Activated gamma-delta T cell treated with anti-CD3 and anti-CD28 coated beads, Interleukin-2, amount 50 U/mL, for 16 hours (primary cell): ENCODE data around the gene SPATA20.

Experiments used
- DNase-seq: peaks from one replicate; pipeline ENCODE4 v3.0.0-alpha.2; 2020; ENCODE audit warnings: low read depth

The SPATA20 gene

DNA sequence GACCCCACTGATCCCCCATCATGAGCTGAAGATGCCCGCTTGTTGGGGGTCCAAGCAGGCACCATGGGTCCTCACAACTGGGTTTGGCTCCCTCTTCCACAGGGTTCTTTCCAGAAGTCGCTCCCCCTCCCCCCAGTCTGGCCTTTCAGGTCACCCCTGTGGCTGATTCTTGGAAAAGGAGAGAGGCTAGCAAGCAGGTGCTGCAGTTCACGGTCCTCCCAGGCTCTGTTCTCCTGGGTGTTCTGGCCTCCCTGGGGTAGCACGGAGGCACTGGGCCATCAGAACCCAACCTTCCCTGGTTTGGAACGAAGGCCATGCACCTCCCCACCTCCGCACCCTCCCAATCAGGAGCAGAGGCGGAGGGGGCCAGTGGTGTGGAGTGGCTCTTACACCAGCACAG, 32.4 kb downstream of the SPATA20 start:
- no peak for DNase-seq

DNA sequence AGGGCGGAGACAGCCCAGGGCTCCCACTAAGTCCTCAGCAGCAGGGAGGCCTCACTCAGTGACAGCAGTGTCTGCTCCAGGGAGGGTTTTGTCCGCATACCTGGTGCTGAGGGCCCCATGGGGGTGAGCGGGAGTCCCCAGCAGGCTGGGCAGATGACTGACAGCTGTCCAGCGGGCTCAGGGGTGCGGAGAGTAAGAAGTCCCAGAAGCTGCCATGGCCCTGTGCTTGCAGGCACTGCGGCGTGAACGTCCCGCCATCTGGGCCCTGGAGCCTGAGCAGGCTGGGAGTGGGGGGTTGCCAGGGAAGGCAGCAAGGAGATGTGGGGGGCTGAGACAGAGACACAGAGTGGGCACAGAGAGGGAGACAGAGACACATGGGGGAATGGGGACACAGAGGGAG, 33.7 kb downstream of the SPATA20 start:
- no peak for DNase-seq

DNA sequence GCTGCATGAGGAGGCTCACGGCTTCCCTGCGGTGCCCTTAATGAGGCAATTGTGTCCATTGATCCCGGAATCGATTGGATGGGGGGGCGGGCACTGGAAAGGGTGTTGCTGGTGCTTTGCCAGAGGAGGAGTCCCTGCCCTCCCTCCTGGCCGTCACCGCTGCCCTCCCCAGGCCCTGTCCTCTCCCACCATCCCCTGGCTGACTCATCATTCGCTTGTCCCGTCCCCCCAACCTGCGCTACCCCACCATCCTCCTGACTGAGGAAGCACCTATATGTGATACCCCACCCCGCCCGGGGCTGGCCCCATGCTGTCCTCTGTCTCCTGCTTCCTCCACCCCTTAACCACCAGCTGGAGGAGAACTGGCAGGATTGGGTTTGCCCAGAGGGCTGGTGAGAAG, 34.3 kb downstream of the SPATA20 start:
- DNase-seq, result no peak

DNA sequence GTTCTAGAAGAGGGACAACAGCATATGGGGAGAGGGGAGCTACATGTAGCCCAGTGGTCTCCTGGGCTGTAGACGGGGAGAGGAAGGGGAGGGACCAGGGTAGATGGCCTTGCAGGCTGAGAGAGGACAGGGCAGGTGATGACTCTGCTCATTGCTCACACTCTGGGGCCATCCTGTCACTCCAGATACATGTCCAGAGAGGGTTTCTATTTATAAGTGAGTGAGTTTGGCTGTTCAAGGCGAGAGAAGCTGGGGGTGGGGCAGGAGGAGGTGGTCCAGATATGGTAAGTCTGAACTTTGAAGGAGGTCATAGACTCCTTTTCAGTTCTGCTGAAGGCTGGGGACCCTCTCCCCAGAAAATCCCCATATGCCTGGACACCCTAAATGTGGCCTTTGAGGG, 35.8 kb downstream of the SPATA20 start:
- no peak for DNase-seq

DNA sequence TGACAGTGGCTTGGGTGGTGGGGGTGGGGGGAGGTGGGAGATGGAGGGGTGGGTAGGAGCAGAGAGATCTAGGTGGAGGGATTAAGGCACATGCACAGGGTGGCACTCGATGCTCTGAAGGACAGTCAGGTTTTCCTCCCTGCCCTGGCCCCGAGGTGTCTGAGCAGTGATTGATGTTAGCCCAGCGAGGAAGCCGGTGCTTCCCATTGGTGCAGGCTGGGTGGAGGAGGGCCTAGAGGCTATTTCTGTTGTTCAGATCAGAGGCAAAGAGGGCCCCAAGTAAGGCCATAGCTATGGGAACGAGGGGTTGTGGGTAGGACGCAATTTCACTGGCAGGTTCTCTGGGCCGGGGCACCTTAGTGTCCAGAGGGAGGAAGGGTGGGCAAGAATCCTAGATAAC, 36.7 kb downstream of the SPATA20 start:
- DNase-seq, result no peak

DNA sequence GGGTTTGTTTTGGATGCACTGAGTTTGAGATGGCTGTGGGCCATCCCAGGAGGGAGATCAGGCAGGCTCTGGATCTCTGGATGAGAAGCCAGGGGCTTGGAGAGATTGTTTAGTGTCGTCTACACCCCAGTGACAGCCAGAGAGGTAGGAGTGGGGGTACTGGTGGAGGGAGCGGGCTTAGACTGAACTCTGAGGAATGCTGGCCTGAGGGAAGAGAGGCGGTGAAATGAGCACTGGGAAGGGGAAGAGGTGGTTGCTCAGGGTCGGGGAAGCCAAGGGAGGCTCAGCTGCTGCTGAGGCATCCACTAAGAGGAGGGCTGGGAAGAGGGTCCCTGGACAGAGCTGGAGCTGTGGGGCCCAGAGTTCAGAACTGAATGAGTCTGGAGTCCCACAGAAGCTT, 37.1 kb downstream of the SPATA20 start:
- no peak for DNase-seq

DNA sequence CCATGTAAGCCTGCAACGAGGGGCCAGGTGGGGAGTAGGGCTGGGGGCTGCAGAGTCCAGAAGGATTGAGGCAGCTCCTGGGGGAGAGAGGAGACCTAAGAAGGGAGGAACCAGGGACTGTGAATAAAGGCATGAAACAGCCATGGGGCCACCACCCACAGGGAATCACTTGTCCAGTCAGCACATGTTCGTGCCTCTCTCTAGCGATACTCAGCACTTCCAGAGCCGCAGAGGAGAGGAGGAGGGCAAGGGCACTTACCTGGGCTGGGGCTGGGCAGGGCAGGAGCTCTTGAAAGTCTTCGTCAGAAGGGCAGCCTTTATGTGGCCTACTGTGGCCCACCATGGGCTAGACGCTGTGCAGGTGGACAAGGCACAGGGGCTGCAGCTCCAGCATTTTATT, 37.8 kb downstream of the SPATA20 start:
- no peak for DNase-seq

DNA sequence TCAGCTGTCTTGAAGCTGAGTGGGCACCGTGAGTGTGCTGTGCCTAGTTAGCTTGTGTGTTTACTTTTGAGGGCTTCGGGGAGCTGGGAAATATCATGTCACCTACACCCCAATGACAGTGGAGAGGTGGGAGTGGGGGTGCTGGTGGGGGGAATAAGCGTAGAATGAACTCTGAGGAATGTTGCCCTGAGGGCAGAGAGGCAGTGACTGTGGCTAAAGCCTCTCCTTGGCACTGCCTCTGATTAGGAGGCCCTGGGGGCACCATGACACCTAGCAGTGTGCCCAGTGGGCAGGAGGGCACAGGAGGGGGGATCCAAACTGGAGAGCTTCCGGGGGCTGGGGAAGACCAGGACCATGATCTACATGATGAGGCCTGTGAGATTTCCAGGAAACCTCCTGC, 38.4 kb downstream of the SPATA20 start:
- no peak for DNase-seq

DNA sequence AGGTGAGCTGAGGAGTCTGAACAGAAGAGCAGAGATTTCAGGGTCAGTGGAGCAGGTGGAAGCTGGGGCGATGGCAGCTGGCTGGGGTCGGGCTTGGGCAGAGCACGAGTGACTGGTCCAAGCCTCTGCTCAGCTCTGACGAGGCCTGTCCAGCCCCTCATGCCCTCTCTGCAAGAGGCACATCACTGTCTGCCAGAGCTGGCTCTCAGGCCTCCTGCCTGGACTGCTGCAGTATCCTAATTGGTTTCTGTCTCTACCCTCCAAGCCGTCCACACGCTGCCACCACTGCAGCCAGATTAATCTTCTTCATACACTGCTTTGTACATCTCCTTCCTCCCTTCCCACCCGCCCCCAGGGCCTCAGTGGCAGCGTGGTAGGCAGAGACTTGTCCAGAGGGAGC, 38.9 kb downstream of the SPATA20 start:
- no peak for DNase-seq

DNA sequence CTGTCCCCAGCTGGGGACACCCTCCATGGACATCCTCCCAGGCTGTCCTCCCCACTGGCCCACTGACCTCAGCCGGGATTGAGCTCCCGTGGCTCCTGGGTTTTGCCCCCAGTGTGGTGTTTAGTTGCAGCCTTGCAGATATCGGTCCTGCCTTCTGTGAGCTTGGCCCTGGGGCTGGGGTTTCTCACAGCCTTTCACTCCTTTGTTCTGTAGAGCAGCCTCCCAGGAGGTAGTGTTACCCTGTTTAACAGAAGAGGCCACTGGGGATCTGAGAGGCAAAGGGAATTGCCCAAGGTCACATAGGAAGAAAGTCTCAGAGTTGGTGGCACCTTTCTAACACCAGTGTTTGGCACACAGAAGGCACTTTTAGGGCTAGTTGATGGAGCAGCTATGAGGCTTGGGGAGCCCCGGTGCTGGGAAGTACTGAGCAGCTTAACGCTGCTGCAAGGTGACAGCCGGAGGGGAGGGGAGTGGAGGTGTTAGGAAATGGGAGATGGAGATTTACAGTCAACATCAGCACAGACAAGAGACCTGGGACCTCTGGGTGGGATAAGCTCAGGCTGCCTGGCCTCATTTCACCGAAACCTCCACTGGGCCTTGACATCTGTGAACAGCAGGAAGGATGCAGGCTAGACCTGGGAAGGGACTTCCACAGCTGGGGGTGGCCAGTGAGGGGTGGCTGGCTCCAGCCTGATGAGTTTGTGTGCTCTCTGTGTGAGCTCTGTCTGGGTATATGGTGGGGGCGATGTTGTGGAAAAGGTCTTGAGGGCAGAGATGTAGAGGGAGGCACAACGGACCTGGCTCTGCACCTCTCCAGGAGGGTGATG, 39.7 kb downstream of the SPATA20 start:
- no peak for DNase-seq

DNA sequence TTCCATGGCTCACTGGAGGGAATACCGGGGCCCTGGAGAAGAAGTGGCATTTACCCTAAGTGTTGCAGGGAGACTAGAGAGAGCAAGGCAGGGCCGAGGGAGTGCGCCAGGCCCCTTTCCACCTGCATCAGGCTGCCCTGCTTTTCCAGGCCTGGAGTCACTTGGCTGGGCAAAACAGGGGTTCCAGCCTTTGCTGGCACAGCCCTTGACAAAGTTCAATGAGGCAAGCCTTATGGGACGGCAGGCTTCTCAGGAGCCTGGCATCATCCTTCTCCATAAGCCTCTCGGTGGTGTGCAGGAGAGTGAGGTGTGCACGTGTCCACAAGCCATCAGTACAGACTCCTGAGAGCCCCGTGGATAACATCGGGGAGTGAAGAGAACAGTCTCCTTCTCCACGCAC, 40.6 kb downstream of the SPATA20 start:
- no peak for DNase-seq

DNA sequence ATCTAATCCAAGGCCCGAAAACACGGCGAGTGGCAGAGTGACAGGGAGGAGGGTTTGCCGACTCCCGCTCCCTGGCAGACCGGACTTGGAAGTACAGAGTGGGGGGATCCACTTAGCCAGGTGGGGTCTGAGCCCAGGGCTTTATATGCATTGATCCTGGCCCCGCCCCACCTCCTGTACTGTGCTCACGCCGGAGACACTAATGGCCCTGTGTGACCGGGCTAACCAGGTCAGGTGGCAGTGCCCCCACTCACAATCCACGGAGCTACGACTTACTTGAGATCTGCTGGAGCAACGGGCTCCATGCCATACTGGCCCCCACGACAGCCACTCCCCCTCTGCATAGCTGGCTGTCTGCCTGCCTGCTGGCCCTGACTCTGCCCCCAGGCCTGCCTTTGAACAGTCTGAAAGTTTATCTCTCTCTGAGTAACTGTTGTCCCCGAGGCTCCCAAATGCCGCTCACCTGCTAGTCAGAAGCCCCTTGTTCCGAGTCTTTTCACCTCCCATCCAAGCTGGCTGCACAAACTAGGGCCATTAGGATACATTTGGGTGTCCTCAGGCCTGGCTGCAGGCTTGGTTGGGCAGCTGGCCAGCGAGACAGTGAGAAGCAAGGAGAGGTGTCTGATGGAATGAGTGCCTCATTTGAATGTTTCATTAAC, 41.5 kb downstream of the SPATA20 start:
- no peak for DNase-seq

DNA sequence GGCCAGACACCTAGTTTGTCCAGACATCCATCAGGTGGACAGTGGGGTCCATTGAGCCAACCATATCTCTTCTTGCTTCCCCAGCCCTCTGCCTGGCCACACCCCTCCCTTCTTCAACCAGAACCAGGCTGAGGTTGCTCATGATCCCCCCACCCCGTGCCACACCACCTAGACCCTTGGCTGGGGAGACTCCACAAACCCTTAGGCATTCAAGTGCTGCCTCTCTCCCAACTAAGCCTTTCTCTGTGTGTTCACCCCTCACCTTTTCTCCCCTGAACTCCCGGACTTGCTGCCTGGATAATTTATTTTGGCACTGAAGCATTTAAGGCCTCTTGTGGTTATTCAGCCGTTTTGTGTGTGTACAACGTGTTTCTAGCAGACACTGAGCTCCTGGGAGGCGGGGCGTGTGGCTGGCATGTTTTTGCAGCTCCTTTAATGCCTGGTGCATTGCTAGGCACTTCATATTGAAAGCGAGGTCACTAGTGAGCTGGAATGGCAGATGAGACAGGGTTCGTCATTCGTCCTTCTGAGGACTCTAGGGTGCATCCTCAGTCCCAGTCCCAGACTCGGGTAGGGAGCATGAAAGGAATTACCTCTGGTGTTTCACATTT, 42.2 kb downstream of the SPATA20 start:
- no peak for DNase-seq

DNA sequence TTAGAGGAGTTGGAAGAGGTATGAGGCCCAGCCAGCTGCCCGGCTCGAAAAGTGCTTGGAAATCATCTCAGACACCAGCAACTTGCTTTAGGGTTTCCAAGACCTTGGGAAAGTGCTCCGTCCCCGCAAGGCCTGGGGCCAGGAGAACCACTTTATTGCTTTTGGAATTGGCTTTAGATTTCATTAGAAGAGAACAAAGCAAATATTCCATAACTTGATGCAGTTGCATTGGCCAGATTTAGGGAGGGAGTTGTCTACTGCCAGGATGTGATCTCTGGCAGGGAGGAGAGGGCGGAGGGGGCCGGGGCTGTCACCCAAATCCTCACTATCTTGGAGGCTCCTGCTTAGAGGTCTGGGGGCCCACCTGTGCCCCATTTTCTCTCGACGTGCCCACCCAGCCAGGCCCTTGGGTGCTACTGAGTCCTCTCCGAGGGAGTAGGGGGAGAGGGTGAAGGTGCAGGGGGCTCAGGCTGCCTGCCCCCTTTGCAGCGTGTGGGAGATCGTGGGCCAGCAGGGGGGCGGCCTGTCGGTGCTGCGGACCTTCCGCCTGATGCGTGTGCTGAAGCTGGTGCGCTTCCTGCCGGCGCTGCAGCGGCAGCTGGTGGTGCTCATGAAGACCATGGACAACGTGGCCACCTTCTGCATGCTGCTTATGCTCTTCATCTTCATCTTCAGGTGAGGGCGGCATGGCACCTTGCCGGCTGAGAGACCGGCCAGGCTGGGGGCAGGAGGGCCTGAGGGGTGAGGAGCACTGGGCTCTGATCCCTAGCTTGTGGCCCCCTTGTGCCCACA, 44.2 kb downstream of the SPATA20 start:
- no peak for DNase-seq

DNA sequence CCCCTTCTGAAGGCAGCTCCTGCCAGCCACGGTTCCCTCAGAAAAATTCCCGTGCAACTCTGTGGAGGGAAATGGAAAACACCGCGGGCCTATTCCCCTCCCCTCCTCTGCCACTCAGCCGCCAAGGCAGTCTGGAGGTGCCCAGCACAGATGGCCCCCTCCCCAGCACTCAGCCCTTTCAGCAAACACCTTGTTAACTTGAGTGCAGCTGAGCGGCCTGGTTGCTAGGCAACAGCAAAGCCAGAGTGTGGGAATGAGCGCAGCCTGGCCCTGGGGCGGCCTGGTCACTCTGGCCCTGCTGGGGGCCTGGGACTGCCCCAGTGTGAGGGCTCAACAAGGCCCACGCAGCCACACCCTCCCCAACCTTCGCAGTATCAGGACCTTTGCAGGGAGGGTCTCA, 46.3 kb downstream of the SPATA20 start:
- DNase-seq, result no peak

DNA sequence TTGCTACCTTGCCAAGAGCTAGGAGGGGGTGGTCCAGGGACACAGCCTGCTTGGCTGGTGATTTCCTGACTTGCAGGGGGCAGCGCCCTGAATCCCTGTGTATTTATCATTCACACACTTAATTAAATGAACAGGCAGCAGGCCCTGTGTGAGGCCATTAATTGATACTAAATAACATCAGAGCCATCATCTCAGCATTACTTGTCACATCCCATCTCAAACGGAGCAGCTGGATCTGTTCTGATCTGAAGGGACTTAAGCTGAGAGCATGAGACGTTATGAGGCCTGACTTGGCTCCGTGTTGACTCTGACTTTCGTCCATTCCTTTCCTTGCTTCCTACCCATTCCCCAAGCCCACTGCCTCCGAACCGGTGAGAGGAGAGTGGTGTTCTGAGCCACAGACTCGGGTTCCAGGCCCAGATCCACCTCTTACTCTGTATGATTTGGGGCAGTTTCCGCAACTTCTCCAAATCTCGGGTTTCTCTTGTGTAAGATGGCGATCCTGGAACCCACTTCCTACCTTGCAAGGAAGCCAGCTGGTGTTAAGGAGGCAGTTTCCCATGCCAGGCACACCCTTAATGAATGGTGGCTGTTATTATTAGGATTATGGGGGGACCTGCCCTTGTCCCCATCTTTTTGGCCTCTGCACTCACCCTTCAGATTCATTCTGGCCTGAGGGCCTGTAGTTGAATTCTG, 47.3 kb downstream of the SPATA20 start:
- no peak for DNase-seq

DNA sequence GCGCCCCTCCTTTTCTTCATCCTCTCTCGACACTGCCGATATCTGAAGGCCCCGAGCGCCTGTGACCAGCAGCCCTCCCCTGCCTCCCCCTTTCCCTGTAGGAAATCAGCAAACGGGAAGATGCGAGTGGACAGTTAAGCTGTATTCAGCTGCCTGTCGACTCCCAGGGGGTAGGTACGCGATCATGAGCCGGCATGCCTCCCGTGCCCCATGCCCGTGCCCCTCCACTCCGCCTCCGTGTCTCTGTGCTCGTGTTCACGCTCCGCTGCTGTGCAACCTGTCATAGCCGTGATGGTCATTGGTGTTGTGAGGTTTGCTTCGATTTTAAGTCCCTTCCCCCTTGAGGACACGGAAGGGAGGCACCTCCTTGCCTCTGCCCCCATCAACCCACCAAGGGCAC, 47.9 kb downstream of the SPATA20 start:
- DNase-seq, result no peak

DNA sequence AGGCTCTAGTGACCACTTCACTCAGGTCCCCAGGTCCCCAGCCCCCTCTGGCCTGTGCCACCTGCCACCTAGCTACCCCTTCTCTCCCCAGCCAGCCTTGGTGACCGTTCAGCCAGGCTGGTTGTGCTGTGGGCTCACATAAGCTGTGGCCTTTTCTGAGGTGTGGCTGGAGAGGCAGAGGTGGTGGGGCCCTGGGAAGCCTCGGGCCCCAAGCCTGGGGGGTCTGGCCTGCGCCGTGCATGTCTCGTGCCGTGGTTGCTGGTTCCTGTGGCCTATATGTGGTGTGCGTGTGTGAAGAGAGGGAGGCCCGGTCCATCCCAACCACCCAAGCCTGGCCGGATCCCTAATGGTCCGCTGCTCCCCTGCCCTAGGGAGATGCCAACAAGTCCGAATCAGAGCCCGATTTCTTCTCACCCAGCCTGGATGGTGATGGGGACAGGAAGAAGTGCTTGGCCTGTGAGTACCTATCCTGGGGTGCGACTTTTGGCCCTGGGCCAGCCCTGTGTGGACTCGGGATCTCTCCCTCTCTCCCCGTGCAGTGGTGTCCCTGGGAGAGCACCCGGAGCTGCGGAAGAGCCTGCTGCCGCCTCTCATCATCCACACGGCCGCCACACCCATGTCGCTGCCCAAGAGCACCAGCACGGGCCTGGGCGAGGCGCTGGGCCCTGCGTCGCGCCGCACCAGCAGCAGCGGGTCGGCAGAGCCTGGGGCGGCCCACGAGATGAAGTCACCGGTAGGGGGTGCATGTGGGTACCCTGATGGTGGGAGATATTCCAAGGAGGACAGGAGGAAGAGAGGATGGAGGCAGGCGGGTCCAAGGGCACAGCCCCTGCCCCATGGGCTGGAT, 49.4 kb downstream of the SPATA20 start:
- no peak for DNase-seq

DNA sequence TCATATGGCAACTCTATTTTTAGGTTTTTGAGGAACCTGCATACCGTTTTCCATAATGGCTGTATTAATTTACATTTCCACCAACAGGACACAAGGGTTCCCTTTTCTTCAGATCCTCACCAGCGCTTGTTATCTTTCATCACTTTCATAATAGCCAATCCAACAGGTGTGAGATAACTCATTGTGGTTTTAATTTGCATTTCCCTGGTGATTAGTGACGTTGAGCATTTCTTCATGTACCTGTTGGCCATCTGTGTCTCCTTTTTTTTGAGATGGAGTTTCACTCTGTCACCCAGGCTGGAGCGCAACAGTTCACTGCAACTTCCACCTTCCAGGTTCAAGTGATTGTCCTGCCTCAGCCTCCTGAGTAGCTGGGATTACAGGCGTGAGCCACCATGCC, 51.5 kb downstream of the SPATA20 start:
- no peak for DNase-seq

DNA sequence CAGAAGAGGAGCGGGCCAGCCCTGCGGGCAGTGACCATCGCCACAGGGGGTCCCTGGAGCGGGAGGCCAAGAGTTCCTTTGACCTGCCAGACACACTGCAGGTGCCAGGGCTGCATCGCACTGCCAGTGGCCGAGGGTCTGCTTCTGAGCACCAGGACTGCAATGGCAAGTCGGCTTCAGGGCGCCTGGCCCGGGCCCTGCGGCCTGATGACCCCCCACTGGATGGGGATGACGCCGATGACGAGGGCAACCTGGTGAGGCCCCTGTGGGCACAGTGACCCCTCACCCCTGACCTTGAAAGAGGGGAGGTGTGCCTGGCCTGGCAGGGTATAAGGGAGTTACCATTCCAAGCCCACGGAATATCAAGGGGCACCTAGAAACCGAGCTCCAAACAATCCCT, 52.6 kb downstream of the SPATA20 start:
- DNase-seq, result no peak

DNA sequence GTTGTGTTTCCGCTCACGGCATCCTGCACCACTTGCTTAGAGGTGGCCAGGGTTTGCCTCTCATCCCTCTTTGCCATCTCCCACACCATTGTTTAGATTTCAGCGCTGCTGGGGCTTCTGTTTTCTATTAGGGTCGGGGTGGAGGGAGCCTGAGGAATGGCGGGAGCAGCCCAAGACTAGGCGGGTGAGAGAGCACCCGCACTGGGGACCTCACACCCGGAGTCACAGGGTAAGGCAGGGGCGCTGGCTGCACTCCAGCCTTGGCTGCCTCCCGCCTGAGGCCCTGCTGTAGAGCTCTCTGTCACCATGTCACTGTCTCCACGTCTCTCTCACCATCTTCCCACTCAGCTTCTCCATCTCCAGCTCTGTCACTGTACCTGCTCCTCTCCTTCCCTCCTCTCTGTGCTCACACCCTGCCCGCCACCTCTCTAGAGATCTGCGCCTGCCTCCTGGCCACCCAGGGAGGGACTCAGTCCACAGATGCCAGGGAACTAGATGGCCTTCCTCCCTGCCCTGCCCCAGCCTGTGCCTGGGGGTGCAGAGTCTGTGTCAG, 54.9 kb downstream of the SPATA20 start:
- no peak for DNase-seq
